ENCODE results near the gene SCAF8.
"Not testable (repeated sequence)": the region's sequence is repeated elsewhere in the genome, so short reads cannot be mapped to it uniquely, and the experiment has no call there.

SCAF8 gene

GRCh38 chr6:154733183-154733625 is at the start of gene SCAF8:
SCAF8 (plus strand) TSS chr6:154733416; CDS start chr6:154733901, 485 bp downstream.
- DNase-seq: peak; percentile 93

DNA sequence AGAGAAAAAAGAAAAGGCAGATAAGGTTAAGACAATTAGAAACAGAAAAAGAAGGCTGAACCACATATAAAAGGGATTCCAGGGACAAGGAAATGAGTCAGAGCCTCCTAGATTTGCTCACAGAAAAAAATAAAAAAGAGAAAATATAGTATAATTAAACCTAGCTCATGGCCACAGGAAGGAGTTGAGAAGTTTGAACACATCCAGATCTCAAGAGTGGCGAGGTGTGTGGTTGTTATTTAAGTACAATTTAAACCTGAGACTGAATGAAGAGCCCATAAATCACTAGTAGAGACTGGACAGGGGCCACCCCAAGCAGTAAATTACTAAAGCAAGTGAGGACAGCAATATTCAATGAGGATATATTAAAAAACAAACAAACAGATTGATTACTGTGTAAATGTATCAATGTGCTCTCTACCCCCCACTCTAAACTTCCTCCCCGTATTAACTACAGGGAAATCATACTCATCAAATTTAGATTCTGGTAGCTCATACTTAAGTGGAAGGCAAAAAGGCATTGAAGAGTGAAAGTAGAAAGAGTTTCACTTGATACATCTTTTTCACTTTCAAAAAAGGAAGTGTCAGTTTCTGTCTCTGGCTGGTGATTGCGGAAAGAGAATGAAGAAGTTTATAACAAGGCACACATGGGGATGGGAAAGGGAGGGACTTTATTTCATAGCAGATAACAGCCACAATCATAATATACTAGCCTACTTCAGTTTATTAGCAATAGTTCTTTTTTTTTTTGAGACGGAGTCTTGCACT is 49.3 kb upstream of the SCAF8 start:
- DNase-seq: no peak

DNA sequence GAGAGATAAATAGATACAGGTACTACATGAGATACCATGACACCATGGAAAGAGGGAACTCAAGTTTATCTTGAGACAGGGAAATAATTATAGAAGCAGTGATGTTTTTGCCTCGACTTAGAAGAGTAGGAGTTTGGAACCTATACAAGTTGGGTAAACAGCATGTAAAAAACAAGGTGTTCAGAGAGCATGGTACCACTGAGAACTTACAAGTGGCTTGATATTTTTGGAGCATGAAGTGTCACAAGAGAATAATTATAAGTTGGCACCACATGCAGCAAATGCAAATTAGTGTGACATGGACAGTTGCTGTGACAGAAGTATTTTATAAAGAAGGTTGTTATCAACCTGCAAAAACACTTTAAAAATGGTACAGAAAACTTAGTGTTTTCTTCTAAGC is 47.1 kb upstream of the SCAF8 start:
- no peak for DNase-seq

DNA sequence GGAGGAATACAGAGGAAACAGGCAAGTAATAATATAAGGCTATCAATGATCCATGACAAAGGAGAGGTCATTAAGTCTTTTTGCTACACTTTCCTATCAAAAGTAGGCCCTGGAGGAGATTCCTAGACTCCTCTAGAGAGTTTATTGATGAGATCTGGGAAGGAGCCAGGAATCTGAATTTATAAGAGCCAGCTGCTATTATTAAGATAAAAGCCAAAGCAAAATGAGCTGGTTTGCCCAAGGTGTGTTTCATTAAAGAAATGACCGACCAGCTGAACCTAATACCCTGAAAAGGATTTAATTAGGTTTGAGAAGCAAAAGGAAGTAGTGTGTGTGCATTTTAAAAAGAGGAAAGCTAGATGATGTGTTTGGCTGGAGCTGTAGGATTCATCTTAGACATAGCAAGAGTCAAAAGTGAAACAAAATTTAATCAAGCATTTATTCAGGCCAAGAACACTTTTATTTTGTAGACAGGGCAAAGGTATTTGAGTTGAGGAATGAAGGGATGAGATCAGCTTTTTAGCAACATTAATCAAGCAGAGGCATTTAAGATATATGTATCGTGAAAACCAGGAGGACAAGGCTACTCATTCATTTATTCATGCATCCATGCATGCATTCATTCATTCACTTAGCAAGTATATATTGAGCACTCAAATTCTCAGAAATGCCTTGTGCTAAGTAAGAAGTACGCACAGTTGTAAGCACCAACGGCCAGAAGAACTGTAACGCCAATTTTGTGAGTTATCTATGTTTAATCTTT is 43.5 kb upstream of the SCAF8 start:
- DNase-seq: no peak

DNA sequence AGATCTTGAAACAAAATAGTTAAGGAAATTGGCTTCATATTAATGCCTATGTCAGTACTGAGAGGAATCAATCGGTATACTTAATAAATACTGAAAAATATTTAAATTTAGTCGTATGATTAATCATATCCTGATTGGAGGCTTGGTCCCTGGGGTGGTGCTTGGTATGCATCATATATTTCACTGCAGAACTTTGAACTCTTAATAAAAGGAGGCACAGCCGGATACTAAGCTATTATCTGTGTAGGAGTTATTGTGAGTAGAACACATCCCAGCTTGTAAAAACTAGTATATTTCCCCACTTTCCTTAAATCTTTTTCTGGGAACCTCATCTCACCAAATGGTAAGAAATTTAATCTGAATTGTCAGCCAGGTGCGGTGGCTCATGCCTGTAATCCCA is 42.4 kb upstream of the SCAF8 start:
- no peak for DNase-seq

GRCh38 chr6:154696661-154697060 is 36.6 kb upstream of the SCAF8 start:
- DNase-seq: no peak

DNA sequence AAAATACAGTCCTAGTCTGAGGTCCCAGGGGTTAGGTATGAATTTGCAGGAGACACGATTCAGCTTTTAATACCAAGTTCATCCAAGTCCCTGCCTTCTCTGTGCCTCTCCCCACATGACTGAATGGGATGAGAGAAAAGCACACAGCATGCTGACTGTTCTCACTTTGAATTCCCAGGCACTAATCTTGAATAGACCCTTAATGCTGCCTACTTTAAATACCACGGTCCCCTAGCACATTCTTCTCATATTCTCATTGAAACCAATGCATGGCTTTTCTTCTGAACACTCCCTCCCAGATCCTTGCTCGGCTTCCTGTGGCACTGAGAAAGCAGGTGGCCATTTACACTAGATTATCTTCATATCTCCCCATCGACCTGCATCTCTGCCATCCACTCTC is 30.1 kb upstream of the SCAF8 start:
- no peak for DNase-seq

GRCh38 chr6:154705471-154706113 is 27.6 kb upstream of the SCAF8 start:
- DNase-seq: no peak

DNA sequence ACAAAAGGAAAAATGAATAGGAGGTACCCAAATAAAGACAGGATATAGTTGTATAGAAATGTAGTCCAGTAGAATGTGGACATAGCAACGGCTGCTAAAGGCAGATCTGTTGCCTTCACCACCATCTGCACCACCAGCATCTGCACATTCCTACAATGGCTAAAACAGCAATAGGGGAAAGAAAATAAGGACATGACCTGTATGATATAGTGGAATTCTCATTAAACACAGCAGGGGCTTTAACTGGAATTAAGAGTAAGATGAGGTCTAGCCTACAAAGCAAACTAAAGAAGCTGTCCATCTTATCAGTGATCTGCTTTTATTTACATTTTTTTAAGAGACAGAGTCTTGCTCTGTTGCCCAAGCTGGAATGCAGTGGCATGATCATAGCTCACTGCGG is 26.8 kb upstream of the SCAF8 start:
- no peak for DNase-seq

DNA sequence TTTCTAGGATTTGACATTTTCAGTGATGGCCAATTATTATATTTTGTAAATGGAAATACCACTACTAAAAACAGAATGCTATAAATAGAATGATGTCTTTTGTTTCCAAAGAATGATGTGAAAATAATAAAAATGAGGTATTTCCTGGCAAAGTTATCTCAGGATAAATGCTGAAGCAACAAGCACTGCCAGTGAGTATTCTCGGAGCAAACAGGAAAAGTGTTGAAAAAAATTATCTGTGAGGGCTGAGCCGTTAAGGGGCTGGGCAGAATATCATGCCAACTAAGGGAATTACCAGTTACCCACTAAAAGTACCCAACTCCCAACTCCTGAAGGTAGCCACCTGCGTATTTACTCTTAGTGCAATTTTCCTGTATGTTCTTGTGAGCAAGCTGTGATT is 23.6 kb upstream of the SCAF8 start:
- no peak for DNase-seq

DNA sequence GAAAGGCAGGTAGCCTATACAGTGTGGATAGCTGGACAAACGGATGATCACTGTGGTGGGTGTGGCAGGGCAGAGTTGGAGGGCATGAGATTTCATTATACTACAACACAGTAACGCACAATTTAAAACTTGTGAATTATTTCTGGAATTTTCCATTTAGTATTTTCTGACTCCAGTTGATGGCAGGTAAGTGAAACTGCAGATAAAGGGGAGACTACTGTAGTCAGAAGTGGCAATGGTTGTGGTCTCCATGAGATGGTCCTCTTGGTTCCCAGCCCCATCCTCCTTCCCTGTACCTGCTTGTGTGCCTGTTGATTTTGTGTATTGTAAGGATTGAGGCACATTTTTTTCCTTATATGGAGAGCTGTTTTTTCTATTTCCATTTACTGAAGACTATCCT is 22.5 kb upstream of the SCAF8 start:
- no peak for DNase-seq

GRCh38 chr6:154715446-154715845 is 17.8 kb upstream of the SCAF8 start:
- no peak for DNase-seq

GRCh38 chr6:154716350-154716749 is 16.9 kb upstream of the SCAF8 start:
- DNase-seq: not testable (repeated sequence)

DNA sequence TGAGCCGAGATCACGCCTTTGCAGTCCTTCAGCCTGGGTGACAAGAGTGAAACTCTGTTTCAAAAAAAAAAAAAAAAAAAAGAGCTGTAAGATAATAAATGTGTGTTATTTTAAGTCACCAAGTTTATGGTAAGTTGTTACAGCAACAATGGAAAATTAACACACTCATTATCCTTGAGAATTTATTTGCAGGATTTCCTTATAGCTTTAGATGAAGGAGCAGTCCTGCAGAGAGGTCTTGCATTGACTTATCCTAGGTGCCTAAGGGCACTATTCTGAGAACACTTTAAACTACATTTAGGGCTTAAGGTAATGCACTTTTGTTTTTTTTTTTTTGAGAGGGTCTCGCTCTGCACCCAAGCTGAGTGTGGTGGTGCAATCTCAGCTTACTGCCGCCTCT is 13.8 kb upstream of the SCAF8 start:
- no peak for DNase-seq

DNA sequence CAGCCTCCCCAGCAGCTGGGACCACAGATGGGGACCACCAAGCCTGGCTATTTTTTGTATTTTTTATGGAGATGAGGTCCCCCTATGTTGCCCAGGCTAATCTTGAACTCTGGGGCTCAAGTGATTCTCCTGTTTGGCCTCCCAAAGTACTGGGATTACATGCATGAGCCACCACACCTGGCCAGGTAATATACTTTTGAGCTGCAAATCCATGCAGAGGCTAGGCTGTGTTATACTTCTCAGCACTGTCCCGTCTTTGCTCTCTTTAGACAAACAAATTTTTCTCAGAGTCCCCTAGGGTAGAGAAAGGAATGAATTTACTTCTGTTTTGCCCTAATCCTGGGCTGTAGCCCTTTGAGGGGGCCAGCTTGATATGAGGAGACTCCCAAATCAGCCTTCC is 13.4 kb upstream of the SCAF8 start:
- no peak for DNase-seq

DNA sequence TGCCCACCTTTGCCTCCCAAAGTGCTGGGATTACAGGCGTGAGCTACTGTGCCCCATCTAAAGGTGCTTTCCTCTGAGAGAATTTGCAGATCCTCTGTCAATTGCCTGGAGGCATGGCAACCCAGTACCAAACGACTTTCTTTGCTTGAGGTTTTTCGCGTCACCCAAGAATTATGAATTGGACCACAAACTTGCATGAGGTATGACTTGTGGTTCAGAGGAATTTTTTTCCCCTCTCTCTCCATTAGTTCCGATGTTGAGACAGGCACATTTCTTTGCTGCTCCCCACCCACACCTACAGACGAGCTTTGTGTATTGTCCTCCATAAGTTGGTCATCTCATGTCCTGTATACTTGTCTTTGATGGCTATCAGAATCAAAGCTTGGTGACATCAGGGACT is 11.8 kb upstream of the SCAF8 start:
- no peak for DNase-seq

- DNase-seq: no peak
Observed at GRCh38 chr6:154726887-154727286, 6.3 kb upstream of the SCAF8 start.

DNA sequence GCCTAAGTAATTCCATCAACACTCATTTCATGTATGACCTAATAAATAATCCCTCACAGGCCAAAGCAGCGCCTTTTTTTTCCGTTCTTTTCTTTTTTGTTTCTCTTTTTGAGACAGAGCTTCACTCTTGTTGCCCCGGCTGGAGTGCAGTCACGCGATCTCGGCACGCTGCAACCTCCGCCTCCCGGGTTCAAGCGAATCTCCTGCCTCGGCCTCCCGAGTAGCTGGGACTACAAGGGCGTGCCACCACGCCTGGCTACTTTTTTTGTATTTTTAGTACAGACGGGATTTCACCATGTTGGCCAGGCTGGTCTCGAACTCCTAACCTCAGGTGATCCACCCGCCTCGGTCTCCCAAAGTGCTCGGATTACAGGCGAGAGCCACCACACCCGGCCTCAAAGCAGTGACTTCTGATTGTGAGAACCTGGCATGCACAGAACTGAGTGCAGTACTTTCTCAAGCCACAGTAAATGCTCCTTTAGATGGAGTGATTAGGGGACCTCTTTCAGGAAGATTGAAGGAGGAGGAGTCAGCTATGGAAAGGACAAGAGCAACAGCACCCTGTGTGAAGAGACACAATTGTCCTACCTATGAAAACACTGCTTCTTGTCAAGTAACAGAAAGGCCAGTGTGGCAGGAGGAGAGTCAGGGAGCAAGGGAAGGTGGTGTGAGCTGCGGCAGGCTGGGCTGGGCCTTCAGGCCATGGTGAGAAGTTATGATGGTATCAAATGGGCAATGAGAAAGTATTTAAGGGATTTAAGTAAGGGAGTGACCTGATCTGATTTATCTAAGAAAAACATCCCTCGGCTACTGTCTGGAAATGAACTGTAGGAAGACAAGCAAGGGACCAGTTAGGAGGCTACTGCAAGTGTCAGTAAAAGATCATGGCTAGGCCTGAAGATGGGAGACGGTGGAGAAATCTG is 1.7 kb upstream of the SCAF8 start:
- DNase-seq: no peak

DNA sequence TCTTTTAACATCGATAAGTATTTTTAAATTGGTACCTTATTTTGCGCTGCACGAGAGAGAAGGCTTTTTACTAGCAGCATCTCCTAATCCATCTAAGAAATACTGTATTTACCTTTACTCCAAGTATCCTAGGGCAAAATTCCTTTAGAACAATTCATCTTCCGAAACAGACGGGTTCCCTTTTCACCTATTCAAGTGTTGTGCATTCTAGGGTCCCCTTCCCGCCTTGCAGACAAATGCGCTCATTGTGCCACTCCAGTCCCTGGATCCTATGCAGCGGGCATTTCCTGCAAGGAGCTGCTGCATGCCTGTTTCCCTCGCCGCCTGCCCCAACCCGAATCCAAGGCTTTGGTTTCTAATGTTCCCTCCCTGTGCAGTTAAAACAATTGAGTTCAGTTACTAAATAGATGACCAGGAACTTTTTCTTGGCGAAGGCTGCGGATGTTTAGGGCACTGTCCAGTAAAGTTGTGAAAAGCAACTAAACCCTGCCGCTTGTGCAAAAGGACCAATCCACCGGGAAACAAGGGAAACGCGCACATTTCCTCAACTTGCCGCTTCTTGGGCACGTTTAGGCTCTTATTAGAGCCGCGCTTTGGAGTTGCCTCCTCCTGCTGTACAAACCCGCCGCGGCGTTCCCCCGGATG is 556 bp upstream of the SCAF8 start:
- peak; percentile 83 for DNase-seq

GRCh38 chr6:154733626-154734382 is 588 bp downstream of the SCAF8 start:
- peak; percentile 92 for DNase-seq

DNA sequence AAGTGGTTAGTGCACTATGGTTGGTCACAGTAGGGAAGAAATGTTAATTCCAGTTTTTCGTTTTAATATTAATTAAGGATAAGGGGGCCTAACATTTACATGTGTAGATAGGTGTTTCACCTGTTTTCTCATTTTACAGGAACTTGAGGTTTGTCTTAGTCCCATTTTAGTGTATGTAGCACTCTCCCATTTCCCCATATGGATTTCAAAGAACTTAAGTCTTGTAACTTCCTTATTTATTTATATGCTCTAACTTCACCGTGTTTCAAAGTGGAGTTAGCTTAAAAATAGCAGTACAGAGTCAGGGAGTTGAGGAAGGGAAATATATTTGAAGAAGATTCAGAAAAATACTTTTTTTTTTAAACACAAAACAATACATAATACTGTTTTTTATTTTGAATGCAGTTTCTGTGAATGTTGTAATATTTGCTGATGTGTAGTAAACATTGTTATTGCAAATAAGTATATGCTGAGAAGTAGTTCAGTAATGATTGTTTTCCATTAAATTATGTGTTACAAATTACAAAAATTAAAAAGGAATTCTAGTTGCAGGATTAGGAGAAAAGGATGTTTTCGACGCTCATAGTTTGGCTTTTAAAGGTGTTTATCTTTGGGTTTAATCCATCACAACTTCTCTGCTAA is 3.5 kb downstream of the SCAF8 start:
- no peak for DNase-seq
